ENCODE data around the gene TBXA2R.

GRCh38 chr19:3544742-3545668 lies 61.7 kb downstream of the TBXA2R start:
- TF ChIP-seq EP300 (IDR thresholded peaks at IDR 0.05) (no peak), CTCF (IDR thresholded peaks at IDR 0.05) (peak in 6 of 7 experiments; percentile 74 to 96 (median 94))
